OCI-M2 (cell line): ENCODE measurements around the gene KXD1.
"Not testable (repeated sequence)": the region's sequence is repeated elsewhere in the genome, so short reads cannot be mapped to it uniquely, and the experiment has no call there.

ENCODE experiments used
- DNase-seq: peaks from one replicate; lab custom pipeline; 2025; ENCODE audit not compliant: unreplicated experiment; lab: John Stamatoyannopoulos, UW

KXD1 gene

DNA sequence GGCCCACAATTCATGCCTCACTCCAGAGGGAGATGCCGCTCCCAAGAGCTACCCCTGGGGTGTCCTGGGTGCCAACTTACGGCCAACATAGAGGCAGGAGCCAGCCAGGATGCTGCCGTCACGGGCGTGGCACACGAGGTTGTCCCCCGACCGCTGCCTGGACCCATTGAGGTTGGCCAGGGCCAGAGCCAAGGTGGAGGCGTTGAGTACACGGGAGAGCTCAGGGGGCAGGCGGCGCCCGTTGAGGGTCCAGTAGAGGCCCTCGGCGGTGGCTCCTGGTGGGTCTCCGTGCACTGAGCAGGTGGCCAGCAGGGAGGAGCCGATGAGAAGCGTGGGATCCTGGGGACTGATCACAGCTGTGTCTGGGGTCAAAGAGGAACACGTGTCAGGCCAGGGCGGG lies 41.8 kb downstream of the KXD1 start:
- no peak for DNase-seq

DNA sequence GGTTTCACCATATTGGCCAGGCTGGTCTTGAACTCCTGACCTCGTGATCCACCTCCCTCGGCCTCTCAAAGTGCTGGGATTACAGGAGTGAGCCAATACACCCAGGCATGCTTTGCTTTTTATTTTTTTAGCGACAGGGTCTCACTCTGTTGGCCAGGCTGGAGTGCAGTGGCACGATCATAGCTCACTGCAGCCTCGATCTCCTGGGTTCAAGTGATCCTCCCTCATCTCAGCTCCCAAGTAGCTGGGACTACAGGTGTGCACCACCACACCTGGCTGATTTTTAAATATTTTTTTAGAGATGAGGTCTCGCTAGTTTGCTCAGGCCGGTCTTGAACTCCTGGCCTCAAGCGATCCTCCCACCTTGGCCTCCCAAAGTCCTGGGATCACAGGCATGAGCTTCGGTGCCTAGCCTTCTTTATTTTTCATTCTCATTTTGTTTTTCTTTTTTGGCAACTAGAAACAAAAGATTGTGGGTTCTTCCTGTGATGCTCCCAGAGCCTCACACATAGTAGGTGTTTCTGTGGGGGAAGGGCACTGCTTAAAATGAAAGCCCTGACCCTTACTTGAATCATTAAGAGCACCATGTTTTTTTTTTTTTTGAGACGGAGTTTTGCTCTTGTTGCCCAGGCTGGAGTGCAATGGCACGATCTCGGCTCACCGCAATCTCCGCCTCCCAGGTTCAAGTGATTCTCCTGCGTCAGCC lies 43.2 kb downstream of the KXD1 start:
- DNase-seq, result not testable (repeated sequence)

DNA sequence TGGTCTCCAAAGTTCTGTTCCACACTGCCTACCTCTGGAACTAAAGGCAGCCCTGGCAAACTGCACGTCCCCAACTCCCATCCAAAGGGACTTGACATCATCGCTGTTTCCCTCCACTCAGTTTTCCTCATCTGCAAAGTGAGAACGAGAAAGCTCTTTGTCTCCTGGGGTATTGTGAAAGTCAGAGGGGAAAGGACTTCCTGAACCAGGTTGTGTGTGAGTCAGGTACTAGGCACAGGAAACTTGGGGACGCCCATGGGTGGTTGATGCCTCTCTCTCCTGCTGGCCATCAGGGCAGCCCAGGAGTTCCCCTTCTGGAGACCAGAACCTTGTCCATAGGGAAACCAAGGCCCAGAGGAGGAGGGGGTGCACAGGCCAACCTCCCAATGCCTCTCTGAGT lies 44.2 kb downstream of the KXD1 start:
- no peak for DNase-seq

- no peak for DNase-seq
Measured at GRCh38 chr19:18603255-18603957, 45.7 kb downstream of the KXD1 start.

- DNase-seq, result no peak
Measured at GRCh38 chr19:18603958-18604819, 46.5 kb downstream of the KXD1 start.

DNA sequence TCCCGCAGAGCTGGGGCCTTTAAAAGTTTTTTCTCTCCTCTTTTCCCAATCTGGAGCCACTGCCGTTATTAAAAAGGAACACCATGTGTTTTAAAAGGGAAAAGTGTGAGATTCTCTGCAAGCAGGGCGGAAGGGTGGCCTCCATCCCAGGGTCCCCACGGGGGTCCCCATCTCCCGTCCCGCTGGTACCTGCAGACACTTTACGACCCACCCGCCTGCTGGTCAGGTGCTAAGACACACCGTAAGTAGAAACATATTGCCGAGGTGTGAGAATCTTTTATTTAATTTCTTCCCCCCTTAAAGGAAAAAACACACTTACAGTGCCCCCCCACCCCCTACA lies 47.1 kb downstream of the KXD1 start:
- DNase-seq, result no peak

DNA sequence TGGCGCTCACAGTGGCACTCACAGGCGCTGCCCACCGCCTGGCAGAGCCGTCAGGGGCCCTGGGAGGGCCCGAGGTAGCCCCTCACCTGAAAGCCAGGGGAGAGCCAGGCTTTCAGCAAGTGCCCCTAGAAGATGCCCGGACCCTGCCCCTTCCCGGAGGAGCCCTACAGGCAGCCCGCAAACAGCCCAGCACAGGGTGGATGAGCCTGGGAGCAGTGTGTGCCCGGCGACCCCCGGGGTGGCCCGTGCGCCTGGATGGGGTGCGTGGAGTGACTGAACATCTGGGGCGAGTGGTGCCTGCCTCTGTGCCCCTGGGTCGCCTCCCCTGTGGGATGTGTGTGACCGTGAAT lies 47.5 kb downstream of the KXD1 start:
- no peak for DNase-seq

DNA sequence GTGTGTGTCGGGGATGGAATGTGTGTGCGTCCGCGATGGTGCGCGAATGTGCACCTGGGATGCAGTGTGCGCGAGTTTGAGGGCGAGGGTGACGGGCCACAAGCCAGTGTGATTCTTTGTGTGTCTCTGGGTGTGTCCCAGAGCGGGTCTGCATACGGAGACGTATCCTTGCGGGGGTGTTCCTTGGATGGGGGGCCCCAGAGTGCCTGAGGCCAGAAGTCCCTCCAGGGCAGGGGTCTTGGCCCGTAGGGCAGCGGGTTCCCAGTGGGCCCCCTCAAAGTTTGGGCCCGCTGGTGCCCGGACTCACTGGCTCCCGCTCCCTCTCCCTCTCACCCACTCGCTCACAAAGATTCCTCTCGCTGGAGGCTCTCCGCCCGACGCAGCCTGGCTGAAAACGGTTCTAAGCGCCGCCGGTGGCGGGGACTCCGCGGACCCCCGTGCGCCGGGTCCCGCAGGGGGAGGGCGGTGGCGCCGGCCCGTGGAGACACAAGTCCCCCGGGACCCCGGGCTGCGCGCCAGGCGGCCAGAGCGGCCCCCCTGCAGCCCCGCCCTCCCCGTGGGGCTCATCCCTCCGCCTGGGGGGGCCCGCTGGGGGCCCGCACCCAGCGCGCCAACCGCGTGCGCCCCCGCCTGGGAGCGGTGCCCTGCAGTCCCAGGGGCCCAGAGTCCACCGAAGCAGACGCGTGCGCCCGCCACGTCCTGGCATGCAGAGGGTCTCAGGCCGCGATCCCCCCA lies 48.0 kb downstream of the KXD1 start:
- no peak for DNase-seq

DNA sequence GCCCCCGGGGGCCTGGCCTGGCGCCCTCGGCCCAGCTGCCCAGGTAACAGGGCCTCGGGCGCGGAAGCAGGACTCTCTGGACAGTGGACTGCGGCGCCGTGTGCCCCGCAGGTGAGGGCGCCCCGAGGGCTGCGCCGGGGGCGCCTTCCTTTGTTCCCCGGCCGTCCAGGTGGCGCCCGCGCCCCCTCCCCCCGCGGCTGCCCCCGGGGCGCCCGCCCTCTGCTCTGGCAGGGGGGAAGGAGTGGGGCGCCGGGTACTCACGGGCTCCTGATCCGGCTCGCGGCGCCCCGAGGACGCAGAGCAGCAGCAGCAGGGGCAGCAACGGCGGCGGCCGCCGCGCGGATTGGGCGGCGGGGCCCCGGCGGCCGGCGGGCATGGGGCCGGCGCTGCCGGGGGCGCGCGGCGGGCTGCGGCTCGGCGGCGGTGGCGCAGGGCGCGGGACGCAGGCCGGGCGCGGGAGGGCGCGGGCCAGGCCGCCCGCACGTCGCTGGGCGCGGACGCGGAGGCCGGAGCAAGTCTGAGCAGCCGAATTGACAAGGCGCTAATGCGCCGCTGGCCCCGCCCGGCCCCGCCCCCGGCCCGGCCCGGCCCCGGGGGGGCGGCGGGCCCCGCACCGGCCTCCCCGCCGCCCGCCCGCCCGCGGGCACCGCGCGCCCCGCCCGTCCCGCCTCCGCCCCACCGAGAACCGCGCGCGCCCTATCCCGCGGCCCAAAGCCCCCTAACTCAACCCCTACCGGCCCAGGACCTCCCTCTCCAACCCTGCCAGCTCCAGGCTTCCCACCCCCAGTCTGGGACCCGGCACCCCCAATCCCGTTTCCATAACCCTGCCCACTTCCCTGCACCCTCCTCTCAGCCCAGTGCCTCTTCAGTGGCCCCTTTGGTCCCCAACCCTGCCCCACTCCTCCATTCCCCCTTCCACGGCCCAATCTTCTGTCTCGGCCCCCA lies 48.9 kb downstream of the KXD1 start, which contains the start of gene CRLF1:
CRLF1 (minus strand) TSS at position 519 of the 945 bp plus-strand sequence; CDS start at position 376, 143 bp downstream.
- no peak for DNase-seq

- DNase-seq, result no peak
Measured at GRCh38 chr19:18607226-18608101, 49.8 kb downstream of the KXD1 start.

DNA sequence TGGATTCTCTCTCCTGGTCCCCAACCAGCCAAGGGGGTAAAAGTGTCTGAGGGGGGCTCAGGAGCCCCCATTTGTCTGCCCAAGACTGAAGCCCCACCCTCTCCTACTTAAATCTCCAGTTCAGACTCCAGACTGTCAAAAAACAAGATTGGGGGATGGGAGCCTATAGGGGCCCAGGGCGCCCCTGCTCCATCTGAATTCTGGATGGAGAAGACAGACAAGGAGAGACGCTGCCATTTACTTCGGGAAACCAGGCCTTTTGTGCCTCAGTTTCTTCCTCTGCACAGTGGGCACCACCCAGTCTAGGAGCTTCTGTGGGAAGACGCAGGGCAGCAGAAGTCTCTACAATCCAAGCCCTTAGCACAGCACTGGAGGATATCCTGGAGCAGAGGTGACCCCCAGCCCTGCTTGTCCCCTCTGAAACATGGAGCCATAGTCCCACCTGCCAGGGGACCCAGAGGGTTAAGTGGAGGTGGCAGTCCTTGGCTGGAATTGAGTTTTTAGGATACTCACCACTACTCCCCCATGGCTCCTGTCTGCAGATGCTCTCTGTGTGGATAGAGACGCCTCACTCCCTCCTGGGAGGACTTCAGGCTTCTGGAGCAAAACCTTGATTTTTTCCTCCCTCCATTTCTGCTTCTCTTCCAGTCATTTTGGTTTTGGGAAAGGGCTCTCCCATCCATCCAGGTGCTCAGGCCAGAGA lies 50.6 kb downstream of the KXD1 start:
- no peak for DNase-seq

- no peak for DNase-seq
Measured at GRCh38 chr19:18608805-18609716, 51.4 kb downstream of the KXD1 start.

- no peak for DNase-seq
Measured at GRCh38 chr19:18609717-18610051, 52.0 kb downstream of the KXD1 start.

DNA sequence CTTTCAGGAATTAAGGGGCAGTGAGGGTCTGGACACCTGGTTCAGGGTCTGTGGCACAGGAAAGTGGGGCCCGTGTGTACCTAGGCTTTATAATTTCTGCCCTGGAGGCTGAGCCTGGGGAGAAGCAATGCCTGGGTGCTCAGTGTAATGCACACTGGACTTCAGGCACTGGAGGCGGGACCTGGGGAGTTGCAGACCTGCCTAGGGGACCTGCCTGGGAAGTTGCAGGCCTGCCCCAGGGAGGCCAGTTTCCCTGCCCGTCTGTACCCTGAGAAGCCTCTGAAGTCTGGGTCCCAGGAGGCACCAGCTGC lies 52.5 kb downstream of the KXD1 start:
- no peak for DNase-seq

DNA sequence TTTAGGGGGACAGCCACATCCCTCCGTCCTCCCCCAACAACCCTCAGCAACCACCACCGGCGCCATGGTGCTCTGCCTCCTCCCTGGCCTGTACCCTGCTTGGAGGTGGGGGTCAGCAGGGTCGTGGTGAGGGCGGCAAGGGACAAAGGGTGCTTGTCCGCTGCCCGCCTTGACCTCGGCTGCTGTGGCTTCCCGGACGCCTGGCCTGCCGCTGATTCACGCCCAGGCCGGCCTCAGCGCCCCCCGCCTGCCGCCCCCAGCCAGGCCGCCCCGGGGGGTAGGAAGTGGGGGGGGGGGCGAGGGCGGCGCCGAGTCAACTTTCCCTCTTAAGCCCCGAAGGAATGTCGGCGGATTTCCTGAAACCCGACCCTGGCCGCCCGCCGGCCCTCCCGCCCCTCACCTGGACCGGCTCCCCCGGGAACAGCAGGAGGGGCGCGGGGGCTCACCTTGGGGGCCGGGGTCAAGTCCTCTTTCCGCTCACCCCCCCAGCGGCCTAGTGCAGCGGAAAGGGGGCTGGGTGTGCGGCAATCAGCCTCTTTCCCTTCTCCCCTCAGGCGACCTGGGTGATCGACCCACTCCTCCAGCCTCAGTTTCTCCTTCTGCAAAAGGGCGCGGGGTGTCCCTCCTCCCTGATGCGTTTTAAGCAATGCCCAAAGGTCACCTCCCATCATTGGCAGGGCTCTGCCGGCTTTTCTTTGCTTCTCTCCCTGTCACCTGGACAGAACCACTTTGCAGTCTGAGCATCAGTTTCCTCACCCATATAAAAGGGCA lies 53.1 kb downstream of the KXD1 start:
- DNase-seq, result no peak

DNA sequence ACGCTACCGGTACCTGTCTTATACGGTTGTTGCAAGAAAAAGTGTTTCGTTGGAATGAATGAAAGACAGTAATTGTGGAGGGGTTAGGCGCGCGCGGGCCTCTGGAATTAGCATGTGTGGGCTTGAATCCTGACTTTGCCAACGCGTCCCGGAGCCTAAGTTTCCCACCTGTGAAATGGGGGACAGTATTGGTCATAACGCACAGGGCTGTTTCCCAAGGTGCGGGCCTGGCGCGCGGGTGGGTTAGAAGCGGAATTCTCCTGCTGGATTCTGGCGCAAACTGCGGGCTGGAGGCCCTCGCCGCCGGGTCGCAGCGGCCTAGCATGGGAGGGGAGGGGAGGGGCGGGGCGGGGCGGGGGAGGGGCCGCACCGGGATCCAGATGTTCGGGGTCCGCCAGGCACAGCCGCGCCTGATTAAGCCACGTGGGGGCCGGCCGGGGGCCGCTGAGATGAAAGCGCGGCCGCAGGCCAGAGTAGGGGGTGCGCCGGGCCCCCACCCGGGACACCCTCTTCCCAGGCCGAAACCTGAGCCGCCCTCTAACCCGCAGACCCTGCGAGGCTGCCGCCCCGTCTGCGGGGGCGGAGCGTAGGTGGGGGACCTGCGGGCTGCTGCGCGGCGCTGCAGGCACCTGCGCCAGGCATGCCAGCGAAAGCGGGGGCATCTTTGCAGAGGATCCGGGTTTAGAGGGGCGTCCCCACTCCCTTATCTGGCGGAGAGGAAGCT lies 53.8 kb downstream of the KXD1 start:
- no peak for DNase-seq
